GM12878 (cell line): Measurements from ENCODE around the gene EXOSC6. TPM values are rescaled to one million over a fixed set of nuclear protein-coding genes. Genes with fewer than 3 reads are reported as not detected.

Experiments used
- ATF2 ChIP-seq: IDR thresholded peaks from 2 replicates; pipeline ENCODE4 v1.6.1; 2012; ENCODE audit warnings: low read length, inconsistent platforms
- BHLHE40 ChIP-seq, 2 experiments: fragments of 450-650 bp in 1 of 2; IDR thresholded peaks; 2 replicates each; pipeline ENCODE4 v1.6.1; 2011 to 2017; ENCODE audit warnings: low read depth in 2 of 2, borderline replicate concordance in 1 of 2, improper control_type of control experiment in 1 of 2, low read length in 1 of 2, mild to moderate bottlenecking in 1 of 2
- CBX5 ChIP-seq: sonication (generic); IDR thresholded peaks from 2 replicates; pipeline ENCODE4 v1.6.1; 2016; ENCODE audit warnings: low read depth, moderate library complexity, mild to moderate bottlenecking, inconsistent platforms
- CHD1 ChIP-seq: IDR thresholded peaks from 2 replicates; pipeline ENCODE4 v1.6.1; 2012; ENCODE audit warnings: low read depth, low read length, improper control_type of control experiment
- E2F4 ChIP-seq: IDR thresholded peaks from 2 replicates; pipeline ENCODE4 v1.6.1; 2012; ENCODE audit warnings: low read depth, low read length, improper control_type of control experiment
- E2F8 ChIP-seq: fragments of 450-650 bp; IDR thresholded peaks from 2 replicates; pipeline ENCODE4 v1.6.1; 2018; ENCODE audit warnings: mild to moderate bottlenecking, low read depth, moderate library complexity; ENCODE audit not compliant: partially characterized antibody
- ELK1 ChIP-seq: IDR thresholded peaks from 2 replicates; pipeline ENCODE4 v1.6.1; 2012; ENCODE audit warnings: low read depth, low read length, improper control_type of control experiment
- KDM1A ChIP-seq: fragments of 200-600 bp; sonication (generic); IDR thresholded peaks from 2 replicates; pipeline ENCODE4 v1.6.1; 2016; ENCODE audit warnings: borderline replicate concordance
- LARP7 ChIP-seq: fragments of 450-650 bp; IDR thresholded peaks from 2 replicates; pipeline ENCODE4 v1.6.1; 2017; ENCODE audit warnings: mild to moderate bottlenecking
- NR2F1 ChIP-seq: fragments of 450-650 bp; conservative IDR thresholded peaks from 2 replicates; pipeline ENCODE4 v1.6.1; 2017; ENCODE audit warnings: mild to moderate bottlenecking
- SIX5 ChIP-seq: IDR thresholded peaks from 2 replicates; pipeline ENCODE4 v1.6.1; 2011; ENCODE audit warnings: mild to moderate bottlenecking, low read depth, low read length, moderate library complexity; ENCODE audit not compliant: severe bottlenecking
- SMARCA5 ChIP-seq: fragments of 450-650 bp; IDR thresholded peaks from 2 replicates; pipeline ENCODE4 v1.6.1; 2017; ENCODE audit warnings: mild to moderate bottlenecking
- SP1 ChIP-seq: IDR thresholded peaks from one replicate; pipeline ENCODE4 v1.6.1; 2011; ENCODE audit warnings: low read depth, low read length
- STAT1 ChIP-seq: fragments of 450-650 bp; conservative IDR thresholded peaks from 2 replicates; pipeline ENCODE4 v1.6.1; 2014; ENCODE audit warnings: antibody characterized with exemption, mild to moderate bottlenecking
- SUPT20H ChIP-seq: IDR thresholded peaks from 2 replicates; pipeline ENCODE4 v1.6.1; 2011; ENCODE audit warnings: low read depth, mild to moderate bottlenecking, low read length, moderate library complexity, borderline replicate concordance; ENCODE audit not compliant: control insufficient read depth
- TAF1 ChIP-seq: IDR thresholded peaks from 2 replicates; pipeline ENCODE4 v1.6.1; 2011; ENCODE audit warnings: mild to moderate bottlenecking, low read depth, low read length, borderline replicate concordance
- TBL1XR1 ChIP-seq: IDR thresholded peaks from 2 replicates; pipeline ENCODE4 v1.6.1; 2012; ENCODE audit warnings: low read depth, low read length, improper control_type of control experiment
- ZBED1 ChIP-seq: IDR thresholded peaks from 2 replicates; pipeline ENCODE4 v1.6.1; 2016; ENCODE audit warnings: borderline replicate concordance
- ZNF687 ChIP-seq: fragments of 450-650 bp; IDR thresholded peaks from 2 replicates; pipeline ENCODE4 v1.6.1; 2017; ENCODE audit warnings: mild to moderate bottlenecking, moderate library complexity
- ZSCAN29 ChIP-seq: fragments of 450-650 bp; IDR thresholded peaks from 2 replicates; pipeline ENCODE4 v1.6.1; 2017; ENCODE audit warnings: mild to moderate bottlenecking, moderate library complexity
- polyA plus RNA-seq, 11 experiments: library from polyadenylated mRNA; depleted of rRNA in 4 of 11; unstranded in 6 of 11; stranded (reverse) in 5 of 11; fragments of >200 nt; fragmentation: Nextera tagmentation in 4 of 11; fragmentation: Illumina TruSeq in 1 of 11; extraction: Ambion mirVana in 4 of 11; extraction: Trizol in 1 of 11; gene quantifications; 1 replicate in 1 of 11; 2 replicates in 10 of 11; pipeline versions ENCODE4 v1.2.1 to v1.2.3, GENCODE V29; 2011 to 2016; ENCODE audit warnings: inconsistent platforms in 2 of 11, missing spikeins in 2 of 11, low read depth in 1 of 11
- total RNA-seq, 4 experiments: library from RNA; depleted of rRNA in 3 of 4; stranded (reverse); fragments of >200 nt in 3 of 4; fragmentation: Illumina TruSeq in 1 of 4; extraction: Trizol in 1 of 4; gene quantifications; 2 replicates each; pipeline versions ENCODE4 v1.2.1 to v1.2.3, GENCODE V29; 2013 to 2021

EXOSC6 gene
- total and polyA plus RNA-seq, 10 of the 15 experiments (the other 5 are each of a cell fraction or from before 2014, with no cell fraction given): 8.2 to 27.5 (median 14.5) TPM

- no peak for TF ChIP-seq KDM1A
- TF ChIP-seq STAT1: 0 out of 2 replicates have a peak, but pooled peaks have one; percentile 23
- TF ChIP-seq SP1: peak; percentile 9
- TF ChIP-seq CHD1: peak; percentile 72; the same call in 1 of the 2 replicates
- TF ChIP-seq TBL1XR1: no peak
- TF ChIP-seq SMARCA5: peak; percentile 79
- TF ChIP-seq SIX5: peak; percentile 32
- peak; percentile 27 for TF ChIP-seq NR2F1
- 0 out of 2 replicates have a peak, but pooled peaks have one; percentile 32 for TF ChIP-seq ZNF687
- no peak for TF ChIP-seq SUPT20H
- no peak for TF ChIP-seq ATF2
- peak; percentile 88 for TF ChIP-seq E2F4
- TF ChIP-seq E2F8: no peak
- peak; percentile 71 for TF ChIP-seq ELK1
- peak; percentile 56 to 68; a peak in 3 of 4 replicates for TF ChIP-seq BHLHE40 (IDR thresholded peaks at IDR 0.05; ENCODE audit: borderline replicate concordance in 1 of 2, low read depth in 2 of 2, low read length in 1 of 2)
- TF ChIP-seq ZBED1: peak; percentile 87; the same call in 1 of the 2 replicates
- TF ChIP-seq ZSCAN29: peak; percentile 23; the same call in 1 of the 2 replicates
- TF ChIP-seq CBX5: no peak
- peak; percentile 87 for TF ChIP-seq LARP7
- peak; percentile 65 for TF ChIP-seq TAF1
These were observed at the start of gene EXOSC6 (continued) for GRCh38 chr16:70251629-70252354.
